ENCODE data around the gene PHGDH. TPM values are rescaled to one million over a fixed set of nuclear protein-coding genes. Genes with fewer than 3 reads are reported as not detected.

The PHGDH gene
- total and polyA plus RNA-seq, 2 of the 13 experiments (the other 11 are each of a cell fraction or from before 2014, with no cell fraction given): 95.8 to 133 TPM

DNA sequence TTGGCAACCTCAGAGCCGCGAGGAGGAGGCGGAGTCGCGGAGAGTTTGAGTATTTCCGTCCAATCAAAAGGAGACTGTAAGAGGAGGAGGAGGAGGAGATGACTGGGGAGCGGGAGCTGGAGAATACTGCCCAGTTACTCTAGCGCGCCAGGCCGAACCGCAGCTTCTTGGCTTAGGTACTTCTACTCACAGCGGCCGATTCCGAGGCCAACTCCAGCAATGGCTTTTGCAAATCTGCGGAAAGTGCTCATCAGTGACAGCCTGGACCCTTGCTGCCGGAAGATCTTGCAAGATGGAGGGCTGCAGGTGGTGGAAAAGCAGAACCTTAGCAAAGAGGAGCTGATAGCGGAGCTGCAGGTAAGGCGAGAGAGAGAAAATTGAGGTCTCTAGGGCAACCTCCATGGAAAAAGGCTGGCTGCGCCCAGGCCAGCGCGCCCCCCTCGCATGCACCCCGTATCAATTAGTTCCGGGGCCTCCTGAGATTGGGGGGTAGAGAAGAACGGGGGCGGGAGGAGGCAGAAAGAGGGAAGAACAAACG, at the start of gene PHGDH (continued):
- TF ChIP-seq, protein P1, sequence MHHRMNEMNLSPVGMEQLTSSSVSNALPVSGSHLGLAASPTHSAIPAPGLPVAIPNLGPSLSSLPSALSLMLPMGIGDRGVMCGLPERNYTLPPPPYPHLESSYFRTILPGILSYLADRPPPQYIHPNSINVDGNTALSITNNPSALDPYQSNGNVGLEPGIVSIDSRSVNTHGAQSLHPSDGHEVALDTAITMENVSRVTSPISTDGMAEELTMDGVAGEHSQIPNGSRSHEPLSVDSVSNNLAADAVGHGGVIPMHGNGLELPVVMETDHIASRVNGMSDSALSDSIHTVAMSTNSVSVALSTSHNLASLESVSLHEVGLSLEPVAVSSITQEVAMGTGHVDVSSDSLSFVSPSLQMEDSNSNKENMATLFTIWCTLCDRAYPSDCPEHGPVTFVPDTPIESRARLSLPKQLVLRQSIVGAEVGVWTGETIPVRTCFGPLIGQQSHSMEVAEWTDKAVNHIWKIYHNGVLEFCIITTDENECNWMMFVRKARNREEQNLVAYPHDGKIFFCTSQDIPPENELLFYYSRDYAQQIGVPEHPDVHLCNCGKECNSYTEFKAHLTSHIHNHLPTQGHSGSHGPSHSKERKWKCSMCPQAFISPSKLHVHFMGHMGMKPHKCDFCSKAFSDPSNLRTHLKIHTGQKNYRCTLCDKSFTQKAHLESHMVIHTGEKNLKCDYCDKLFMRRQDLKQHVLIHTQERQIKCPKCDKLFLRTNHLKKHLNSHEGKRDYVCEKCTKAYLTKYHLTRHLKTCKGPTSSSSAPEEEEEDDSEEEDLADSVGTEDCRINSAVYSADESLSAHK (CRISPR knock-in tag; IDR thresholded peaks at IDR 0.05; ENCODE audit: borderline replicate concordance): no peak
- TF ChIP-seq, protein P2, sequence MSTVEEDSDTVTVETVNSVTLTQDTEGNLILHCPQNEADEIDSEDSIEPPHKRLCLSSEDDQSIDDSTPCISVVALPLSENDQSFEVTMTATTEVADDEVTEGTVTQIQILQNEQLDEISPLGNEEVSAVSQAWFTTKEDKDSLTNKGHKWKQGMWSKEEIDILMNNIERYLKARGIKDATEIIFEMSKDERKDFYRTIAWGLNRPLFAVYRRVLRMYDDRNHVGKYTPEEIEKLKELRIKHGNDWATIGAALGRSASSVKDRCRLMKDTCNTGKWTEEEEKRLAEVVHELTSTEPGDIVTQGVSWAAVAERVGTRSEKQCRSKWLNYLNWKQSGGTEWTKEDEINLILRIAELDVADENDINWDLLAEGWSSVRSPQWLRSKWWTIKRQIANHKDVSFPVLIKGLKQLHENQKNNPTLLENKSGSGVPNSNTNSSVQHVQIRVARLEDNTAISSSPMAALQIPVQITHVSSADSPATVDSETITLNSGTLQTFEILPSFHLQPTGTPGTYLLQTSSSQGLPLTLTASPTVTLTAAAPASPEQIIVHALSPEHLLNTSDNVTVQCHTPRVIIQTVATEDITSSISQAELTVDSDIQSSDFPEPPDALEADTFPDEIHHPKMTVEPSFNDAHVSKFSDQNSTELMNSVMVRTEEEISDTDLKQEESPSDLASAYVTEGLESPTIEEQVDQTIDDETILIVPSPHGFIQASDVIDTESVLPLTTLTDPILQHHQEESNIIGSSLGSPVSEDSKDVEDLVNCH (CRISPR knock-in tag; IDR thresholded peaks at IDR 0.05): no peak
- TF ChIP-seq ZBTB1 (CRISPR knock-in tag; IDR thresholded peaks at IDR 0.05; ENCODE audit: borderline replicate concordance) (no peak), KLF12 (CRISPR knock-in tag; IDR thresholded peaks at IDR 0.05; ENCODE audit: borderline replicate concordance) (no peak; the same call in 1 of the 2 replicates)
- TF ChIP-seq, protein P3, sequence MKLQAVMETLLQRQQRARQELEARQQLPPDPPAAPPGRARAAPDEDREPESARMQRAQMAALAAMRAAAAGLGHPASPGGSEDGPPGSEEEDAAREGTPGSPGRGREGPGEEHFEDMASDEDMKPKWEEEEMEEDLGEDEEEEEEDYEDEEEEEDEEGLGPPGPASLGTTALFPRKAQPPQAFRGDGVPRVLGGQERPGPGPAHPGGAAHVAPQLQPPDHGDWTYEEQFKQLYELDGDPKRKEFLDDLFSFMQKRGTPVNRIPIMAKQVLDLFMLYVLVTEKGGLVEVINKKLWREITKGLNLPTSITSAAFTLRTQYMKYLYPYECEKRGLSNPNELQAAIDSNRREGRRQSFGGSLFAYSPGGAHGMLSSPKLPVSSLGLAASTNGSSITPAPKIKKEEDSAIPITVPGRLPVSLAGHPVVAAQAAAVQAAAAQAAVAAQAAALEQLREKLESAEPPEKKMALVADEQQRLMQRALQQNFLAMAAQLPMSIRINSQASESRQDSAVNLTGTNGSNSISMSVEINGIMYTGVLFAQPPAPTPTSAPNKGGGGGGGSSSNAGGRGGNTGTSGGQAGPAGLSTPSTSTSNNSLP (IDR thresholded peaks at IDR 0.05; ENCODE audit: low read depth, low read length): no peak
- TF ChIP-seq, protein P4, sequence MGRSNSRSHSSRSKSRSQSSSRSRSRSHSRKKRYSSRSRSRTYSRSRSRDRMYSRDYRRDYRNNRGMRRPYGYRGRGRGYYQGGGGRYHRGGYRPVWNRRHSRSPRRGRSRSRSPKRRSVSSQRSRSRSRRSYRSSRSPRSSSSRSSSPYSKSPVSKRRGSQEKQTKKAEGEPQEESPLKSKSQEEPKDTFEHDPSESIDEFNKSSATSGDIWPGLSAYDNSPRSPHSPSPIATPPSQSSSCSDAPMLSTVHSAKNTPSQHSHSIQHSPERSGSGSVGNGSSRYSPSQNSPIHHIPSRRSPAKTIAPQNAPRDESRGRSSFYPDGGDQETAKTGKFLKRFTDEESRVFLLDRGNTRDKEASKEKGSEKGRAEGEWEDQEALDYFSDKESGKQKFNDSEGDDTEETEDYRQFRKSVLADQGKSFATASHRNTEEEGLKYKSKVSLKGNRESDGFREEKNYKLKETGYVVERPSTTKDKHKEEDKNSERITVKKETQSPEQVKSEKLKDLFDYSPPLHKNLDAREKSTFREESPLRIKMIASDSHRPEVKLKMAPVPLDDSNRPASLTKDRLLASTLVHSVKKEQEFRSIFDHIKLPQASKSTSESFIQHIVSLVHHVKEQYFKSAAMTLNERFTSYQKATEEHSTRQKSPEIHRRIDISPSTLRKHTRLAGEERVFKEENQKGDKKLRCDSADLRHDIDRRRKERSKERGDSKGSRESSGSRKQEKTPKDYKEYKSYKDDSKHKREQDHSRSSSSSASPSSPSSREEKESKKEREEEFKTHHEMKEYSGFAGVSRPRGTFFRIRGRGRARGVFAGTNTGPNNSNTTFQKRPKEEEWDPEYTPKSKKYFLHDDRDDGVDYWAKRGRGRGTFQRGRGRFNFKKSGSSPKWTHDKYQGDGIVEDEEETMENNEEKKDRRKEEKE (IDR thresholded peaks at IDR 0.05): no peak
- TF ChIP-seq, protein P5, sequence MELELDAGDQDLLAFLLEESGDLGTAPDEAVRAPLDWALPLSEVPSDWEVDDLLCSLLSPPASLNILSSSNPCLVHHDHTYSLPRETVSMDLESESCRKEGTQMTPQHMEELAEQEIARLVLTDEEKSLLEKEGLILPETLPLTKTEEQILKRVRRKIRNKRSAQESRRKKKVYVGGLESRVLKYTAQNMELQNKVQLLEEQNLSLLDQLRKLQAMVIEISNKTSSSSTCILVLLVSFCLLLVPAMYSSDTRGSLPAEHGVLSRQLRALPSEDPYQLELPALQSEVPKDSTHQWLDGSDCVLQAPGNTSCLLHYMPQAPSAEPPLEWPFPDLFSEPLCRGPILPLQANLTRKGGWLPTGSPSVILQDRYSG (CRISPR knock-in tag; IDR thresholded peaks at IDR 0.05): no peak
- TF ChIP-seq, protein P6, sequence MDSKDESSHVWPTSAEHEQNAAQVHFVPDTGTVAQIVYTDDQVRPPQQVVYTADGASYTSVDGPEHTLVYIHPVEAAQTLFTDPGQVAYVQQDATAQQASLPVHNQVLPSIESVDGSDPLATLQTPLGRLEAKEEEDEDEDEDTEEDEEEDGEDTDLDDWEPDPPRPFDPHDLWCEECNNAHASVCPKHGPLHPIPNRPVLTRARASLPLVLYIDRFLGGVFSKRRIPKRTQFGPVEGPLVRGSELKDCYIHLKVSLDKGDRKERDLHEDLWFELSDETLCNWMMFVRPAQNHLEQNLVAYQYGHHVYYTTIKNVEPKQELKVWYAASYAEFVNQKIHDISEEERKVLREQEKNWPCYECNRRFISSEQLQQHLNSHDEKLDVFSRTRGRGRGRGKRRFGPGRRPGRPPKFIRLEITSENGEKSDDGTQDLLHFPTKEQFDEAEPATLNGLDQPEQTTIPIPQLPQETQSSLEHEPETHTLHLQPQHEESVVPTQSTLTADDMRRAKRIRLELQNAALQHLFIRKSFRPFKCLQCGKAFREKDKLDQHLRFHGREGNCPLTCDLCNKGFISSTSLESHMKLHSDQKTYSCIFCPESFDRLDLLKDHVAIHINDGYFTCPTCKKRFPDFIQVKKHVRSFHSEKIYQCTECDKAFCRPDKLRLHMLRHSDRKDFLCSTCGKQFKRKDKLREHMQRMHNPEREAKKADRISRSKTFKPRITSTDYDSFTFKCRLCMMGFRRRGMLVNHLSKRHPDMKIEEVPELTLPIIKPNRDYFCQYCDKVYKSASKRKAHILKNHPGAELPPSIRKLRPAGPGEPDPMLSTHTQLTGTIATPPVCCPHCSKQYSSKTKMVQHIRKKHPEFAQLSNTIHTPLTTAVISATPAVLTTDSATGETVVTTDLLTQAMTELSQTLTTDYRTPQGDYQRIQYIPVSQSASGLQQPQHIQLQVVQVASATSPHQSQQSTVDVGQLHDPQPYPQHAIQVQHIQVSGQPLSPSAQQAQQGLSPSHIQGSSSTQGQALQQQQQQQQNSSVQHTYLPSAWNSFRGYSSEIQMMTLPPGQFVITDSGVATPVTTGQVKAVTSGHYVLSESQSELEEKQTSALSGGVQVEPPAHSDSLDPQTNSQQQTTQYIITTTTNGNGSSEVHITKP (CRISPR knock-in tag; IDR thresholded peaks at IDR 0.05; ENCODE audit: low read depth): no peak
- TF ChIP-seq, protein P7, sequence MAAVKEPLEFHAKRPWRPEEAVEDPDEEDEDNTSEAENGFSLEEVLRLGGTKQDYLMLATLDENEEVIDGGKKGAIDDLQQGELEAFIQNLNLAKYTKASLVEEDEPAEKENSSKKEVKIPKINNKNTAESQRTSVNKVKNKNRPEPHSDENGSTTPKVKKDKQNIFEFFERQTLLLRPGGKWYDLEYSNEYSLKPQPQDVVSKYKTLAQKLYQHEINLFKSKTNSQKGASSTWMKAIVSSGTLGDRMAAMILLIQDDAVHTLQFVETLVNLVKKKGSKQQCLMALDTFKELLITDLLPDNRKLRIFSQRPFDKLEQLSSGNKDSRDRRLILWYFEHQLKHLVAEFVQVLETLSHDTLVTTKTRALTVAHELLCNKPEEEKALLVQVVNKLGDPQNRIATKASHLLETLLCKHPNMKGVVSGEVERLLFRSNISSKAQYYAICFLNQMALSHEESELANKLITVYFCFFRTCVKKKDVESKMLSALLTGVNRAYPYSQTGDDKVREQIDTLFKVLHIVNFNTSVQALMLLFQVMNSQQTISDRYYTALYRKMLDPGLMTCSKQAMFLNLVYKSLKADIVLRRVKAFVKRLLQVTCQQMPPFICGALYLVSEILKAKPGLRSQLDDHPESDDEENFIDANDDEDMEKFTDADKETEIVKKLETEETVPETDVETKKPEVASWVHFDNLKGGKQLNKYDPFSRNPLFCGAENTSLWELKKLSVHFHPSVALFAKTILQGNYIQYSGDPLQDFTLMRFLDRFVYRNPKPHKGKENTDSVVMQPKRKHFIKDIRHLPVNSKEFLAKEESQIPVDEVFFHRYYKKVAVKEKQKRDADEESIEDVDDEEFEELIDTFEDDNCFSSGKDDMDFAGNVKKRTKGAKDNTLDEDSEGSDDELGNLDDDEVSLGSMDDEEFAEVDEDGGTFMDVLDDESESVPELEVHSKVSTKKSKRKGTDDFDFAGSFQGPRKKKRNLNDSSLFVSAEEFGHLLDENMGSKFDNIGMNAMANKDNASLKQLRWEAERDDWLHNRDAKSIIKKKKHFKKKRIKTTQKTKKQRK (IDR thresholded peaks at IDR 0.05; ENCODE audit: low read length): no peak

Measured in HepG2 (cell line).